NCI-H2227 (cell line): ENCODE results near the gene RBFOX2.

Source experiments
- DNase-seq: peaks from one replicate; lab custom pipeline; 2025; ENCODE audit not compliant: unreplicated experiment; lab: John Stamatoyannopoulos, UW

The RBFOX2 gene

GRCh38 chr22:35977136-35977535 is 51.5 kb downstream of the RBFOX2 start:
- DNase-seq: no peak

- no peak for DNase-seq
These were observed 55.2 kb downstream of the RBFOX2 start for GRCh38 chr22:35973388-35973787.

GRCh38 chr22:35972559-35972958 is 56.1 kb downstream of the RBFOX2 start:
- DNase-seq: no peak

- no peak for DNase-seq
These were observed 57.0 kb downstream of the RBFOX2 start for GRCh38 chr22:35971456-35972119.

- no peak for DNase-seq
These were observed 57.8 kb downstream of the RBFOX2 start for GRCh38 chr22:35970616-35971455.

GRCh38 chr22:35967046-35967397 is 61.6 kb downstream of the RBFOX2 start:
- no peak for DNase-seq

GRCh38 chr22:35966314-35967045 is 62.1 kb downstream of the RBFOX2 start:
- DNase-seq: no peak

- DNase-seq: no peak
These were observed 65.3 kb downstream of the RBFOX2 start for GRCh38 chr22:35963237-35963810.

- DNase-seq: peak; percentile 67
These were observed 66.9 kb downstream of the RBFOX2 start for GRCh38 chr22:35961480-35962295.

GRCh38 chr22:35960854-35961253 is 67.8 kb downstream of the RBFOX2 start:
- DNase-seq: no peak

- peak; percentile 70 for DNase-seq
These were observed 69.4 kb downstream of the RBFOX2 start for GRCh38 chr22:35959121-35959800.

GRCh38 chr22:35958334-35958733 is 70.3 kb downstream of the RBFOX2 start:
- no peak for DNase-seq

- no peak for DNase-seq
These were observed 71.0 kb downstream of the RBFOX2 start for GRCh38 chr22:35957589-35957988.

GRCh38 chr22:35956850-35957249 is 71.8 kb downstream of the RBFOX2 start:
- DNase-seq: no peak

- DNase-seq: no peak
These were observed 73.1 kb downstream of the RBFOX2 start for GRCh38 chr22:35955546-35955945.

GRCh38 chr22:35952576-35952975 is 76.0 kb downstream of the RBFOX2 start:
- no peak for DNase-seq

GRCh38 chr22:35950262-35950661 is 78.4 kb downstream of the RBFOX2 start:
- no peak for DNase-seq

- no peak for DNase-seq
These were observed 79.4 kb downstream of the RBFOX2 start for GRCh38 chr22:35949243-35949642.

- DNase-seq: no peak
These were observed 80.7 kb downstream of the RBFOX2 start for GRCh38 chr22:35947794-35948425.

- DNase-seq: no peak
These were observed 84.2 kb downstream of the RBFOX2 start for GRCh38 chr22:35944458-35944857.
